ENCODE results near the gene MAP3K1.

DNA sequence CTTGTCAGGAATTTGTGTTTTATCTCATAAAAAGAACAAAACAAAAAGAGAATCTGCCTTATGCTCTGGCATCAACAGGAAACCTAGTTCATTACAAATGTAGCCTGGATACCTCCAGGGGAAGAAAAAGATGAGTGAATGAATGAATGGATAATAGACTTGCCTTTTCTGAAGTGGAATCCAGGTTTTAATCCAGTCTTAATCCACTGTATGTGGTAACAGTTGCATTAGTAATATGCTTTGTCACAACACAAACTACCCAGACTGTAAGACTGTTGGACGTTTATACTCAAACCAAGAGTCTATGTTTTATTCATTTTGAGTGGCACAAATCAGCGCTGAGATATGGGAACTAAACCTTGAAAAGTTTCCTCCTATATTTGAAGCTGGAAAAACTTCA lies 32.1 kb upstream of the MAP3K1 start:
- TF ChIP-seq, protein P1, sequence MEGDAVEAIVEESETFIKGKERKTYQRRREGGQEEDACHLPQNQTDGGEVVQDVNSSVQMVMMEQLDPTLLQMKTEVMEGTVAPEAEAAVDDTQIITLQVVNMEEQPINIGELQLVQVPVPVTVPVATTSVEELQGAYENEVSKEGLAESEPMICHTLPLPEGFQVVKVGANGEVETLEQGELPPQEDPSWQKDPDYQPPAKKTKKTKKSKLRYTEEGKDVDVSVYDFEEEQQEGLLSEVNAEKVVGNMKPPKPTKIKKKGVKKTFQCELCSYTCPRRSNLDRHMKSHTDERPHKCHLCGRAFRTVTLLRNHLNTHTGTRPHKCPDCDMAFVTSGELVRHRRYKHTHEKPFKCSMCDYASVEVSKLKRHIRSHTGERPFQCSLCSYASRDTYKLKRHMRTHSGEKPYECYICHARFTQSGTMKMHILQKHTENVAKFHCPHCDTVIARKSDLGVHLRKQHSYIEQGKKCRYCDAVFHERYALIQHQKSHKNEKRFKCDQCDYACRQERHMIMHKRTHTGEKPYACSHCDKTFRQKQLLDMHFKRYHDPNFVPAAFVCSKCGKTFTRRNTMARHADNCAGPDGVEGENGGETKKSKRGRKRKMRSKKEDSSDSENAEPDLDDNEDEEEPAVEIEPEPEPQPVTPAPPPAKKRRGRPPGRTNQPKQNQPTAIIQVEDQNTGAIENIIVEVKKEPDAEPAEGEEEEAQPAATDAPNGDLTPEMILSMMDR (IDR thresholded peaks at IDR 0.05 in 4 of 5, conservative IDR thresholded peaks at IDR 0.05 in 1 of 5) = no peak
- TF ChIP-seq POLR2A (IDR thresholded peaks at IDR 0.05) = no peak
